Activated T-helper 1 cell treated with anti-CD3 and anti-CD28 coated beads, Interleukin-12 subunit alpha, Interleukin-12 subunit beta, Interleukin-2, Interleukin-4 antibody, amounts not matched to agents 30 ng/mL and 10 ng/mL and 1 ng/mL, durations not matched to agents 14 hours and 24 hours and 36 hours (primary cell): ENCODE measurements around the gene A3GALT2. TPM values are rescaled to one million over a fixed set of nuclear protein-coding genes. Genes with fewer than 3 reads are reported as not detected.

ENCODE experiments used
- DNase-seq: peaks from one replicate; pipeline ENCODE4 v3.0.0; 2021; ENCODE audit warnings: low spot score
- H3K27ac Mint-ChIP-seq: one replicate; pipeline ENCODE4 v1.8.0; 2021; ENCODE audit warnings: mild to moderate bottlenecking, mixed read lengths
- H3K27me3 Mint-ChIP-seq: one replicate; pipeline ENCODE4 v1.8.0; 2022; ENCODE audit warnings: mild to moderate bottlenecking, moderate library complexity, mixed read lengths; ENCODE audit not compliant: insufficient read depth
- H3K36me3 Mint-ChIP-seq: one replicate; pipeline ENCODE4 v1.8.0; 2021; ENCODE audit warnings: low read depth, mixed read lengths
- H3K4me1 Mint-ChIP-seq: one replicate; pipeline ENCODE4 v1.8.0; 2021; ENCODE audit warnings: low read depth, mixed read lengths
- H3K4me3 Mint-ChIP-seq: one replicate; pipeline ENCODE4 v1.8.0; 2021; ENCODE audit warnings: mild to moderate bottlenecking, moderate library complexity, mixed read lengths
- H3K9me3 Mint-ChIP-seq: one replicate; pipeline ENCODE4 v1.8.0; 2021; ENCODE audit warnings: mixed read lengths
- intact Hi-C: fragments of 100-400 bp; cut with micrococcal nuclease; formaldehyde crosslinking; loops from one replicate; pipeline ENCODE4 v1.15.1; 2024
- total RNA-seq: library from RNA; stranded (reverse); gene quantifications from 2 replicates; pipeline ENCODE4 v1.2.3, GENCODE V29; 2022

The A3GALT2 gene
- total RNA-seq, 1 donor from 2014 or later = not detected

- Mint-ChIP-seq H3K36me3 (peaks cover 17% of the 10 kb centered on the region), H3K27ac (no peak overlapping the region), H3K4me3 (no peak overlapping the region), H3K27me3 (no peaks in the 10 kb centered on the region), H3K9me3 (no peaks in the 10 kb centered on the region), H3K4me1 (peaks cover 19% of the 10 kb centered on the region)
- intact Hi-C loops = no loop called here
- no peak for DNase-seq
These were observed 16.5 kb upstream of the A3GALT2 start for GRCh38 chr1:33337441-33337840.

- H3K4me1 Mint-ChIP-seq = peaks cover 19% of the 10 kb centered on the region
- intact Hi-C loops = no loop called here
These were observed 15.7 kb upstream of the A3GALT2 start for GRCh38 chr1:33336580-33336979.

GRCh38 chr1:33335020-33335419, 14.1 kb upstream of the A3GALT2 start:
- Mint-ChIP-seq H3K4me3 (no peak overlapping the region), H3K9me3 (no peaks in the 10 kb centered on the region), H3K27me3 (no peaks in the 10 kb centered on the region), H3K4me1 (peaks cover 13% of the 10 kb centered on the region), H3K27ac (no peak overlapping the region), H3K36me3 (peaks cover 20% of the 10 kb centered on the region)
- intact Hi-C loops = no loop called here
- no peak for DNase-seq

More at GRCh38 chr1:33336580-33336979, 15.7 kb upstream of the A3GALT2 start:
- Mint-ChIP-seq H3K36me3 (peaks cover 21% of the 10 kb centered on the region), H3K4me3 (no peak overlapping the region), H3K9me3 (no peaks in the 10 kb centered on the region), H3K27ac (no peak overlapping the region), H3K27me3 (no peaks in the 10 kb centered on the region)
- no peak for DNase-seq

- no peak overlapping the region for H3K4me3 Mint-ChIP-seq
- no peaks in the 10 kb centered on the region for H3K27me3 Mint-ChIP-seq
- DNase-seq = no peak
- no peaks in the 10 kb centered on the region for H3K9me3 Mint-ChIP-seq
- intact Hi-C loops = no loop called here
- peaks cover 13% of the 10 kb centered on the region for H3K4me1 Mint-ChIP-seq
- H3K36me3 Mint-ChIP-seq = peaks cover 27% of the 10 kb centered on the region
- no peak overlapping the region for H3K27ac Mint-ChIP-seq
These were observed 13.2 kb upstream of the A3GALT2 start for GRCh38 chr1:33334081-33334552.

GRCh38 chr1:33332881-33333280, 12.0 kb upstream of the A3GALT2 start:
- H3K4me3 Mint-ChIP-seq = no peak overlapping the region
- intact Hi-C loops = no loop called here
- H3K27ac Mint-ChIP-seq = no peak overlapping the region
- peaks cover 10% of the 10 kb centered on the region for H3K4me1 Mint-ChIP-seq
- no peaks in the 10 kb centered on the region for H3K9me3 Mint-ChIP-seq
- no peaks in the 10 kb centered on the region for H3K27me3 Mint-ChIP-seq
- peaks cover 36% of the 10 kb centered on the region for H3K36me3 Mint-ChIP-seq
- DNase-seq = no peak

- no peaks in the 10 kb centered on the region for H3K27me3 Mint-ChIP-seq
- peaks cover 7% of the 10 kb centered on the region for H3K4me1 Mint-ChIP-seq
- H3K4me3 Mint-ChIP-seq = no peak overlapping the region
- peaks cover 36% of the 10 kb centered on the region for H3K36me3 Mint-ChIP-seq
- no peaks in the 10 kb centered on the region for H3K9me3 Mint-ChIP-seq
- intact Hi-C loops = no loop called here
- no peak for DNase-seq
- H3K27ac Mint-ChIP-seq = no peak overlapping the region
These were observed 11.5 kb upstream of the A3GALT2 start for GRCh38 chr1:33332357-33332789.

GRCh38 chr1:33331444-33332356, 10.8 kb upstream of the A3GALT2 start:
- no peaks in the 10 kb centered on the region for H3K27me3 Mint-ChIP-seq
- DNase-seq = no peak
- peaks cover 42% of the 10 kb centered on the region for H3K36me3 Mint-ChIP-seq
- peaks cover 7% of the 10 kb centered on the region for H3K4me1 Mint-ChIP-seq
- H3K27ac Mint-ChIP-seq = no peak overlapping the region
- intact Hi-C loops = no loop called here
- no peak overlapping the region for H3K4me3 Mint-ChIP-seq
- no peaks in the 10 kb centered on the region for H3K9me3 Mint-ChIP-seq

GRCh38 chr1:33330906-33331305, 10.0 kb upstream of the A3GALT2 start:
- Mint-ChIP-seq H3K9me3 (no peaks in the 10 kb centered on the region), H3K27me3 (no peaks in the 10 kb centered on the region), H3K27ac (no peak overlapping the region), H3K4me1 (peaks cover 7% of the 10 kb centered on the region), H3K4me3 (no peak overlapping the region), H3K36me3 (peaks cover 45% of the 10 kb centered on the region)
- intact Hi-C loops = no loop called here
- no peak for DNase-seq

GRCh38 chr1:33330361-33330890, 9.5 kb upstream of the A3GALT2 start:
- Mint-ChIP-seq H3K36me3 (peaks cover 50% of the 10 kb centered on the region), H3K4me3 (no peak overlapping the region), H3K27me3 (no peaks in the 10 kb centered on the region), H3K27ac (no peak overlapping the region), H3K9me3 (no peaks in the 10 kb centered on the region), H3K4me1 (peaks cover 7% of the 10 kb centered on the region)
- no peak for DNase-seq
- intact Hi-C loops = no loop called here

GRCh38 chr1:33329600-33330305, 8.9 kb upstream of the A3GALT2 start:
- Mint-ChIP-seq H3K4me1 (peaks cover under 1% of the 10 kb centered on the region), H3K27ac (no peak overlapping the region), H3K27me3 (no peaks in the 10 kb centered on the region), H3K9me3 (no peaks in the 10 kb centered on the region), H3K36me3 (peaks cover 54% of the 10 kb centered on the region), H3K4me3 (no peak overlapping the region)
- intact Hi-C loops = no loop called here
- no peak for DNase-seq

GRCh38 chr1:33328817-33329216, 7.9 kb upstream of the A3GALT2 start:
- DNase-seq = no peak
- intact Hi-C loops = no loop called here
- H3K9me3 Mint-ChIP-seq = no peaks in the 10 kb centered on the region
- no peak overlapping the region for H3K4me3 Mint-ChIP-seq
- no peaks in the 10 kb centered on the region for H3K4me1 Mint-ChIP-seq
- H3K27me3 Mint-ChIP-seq = no peaks in the 10 kb centered on the region
- H3K36me3 Mint-ChIP-seq = peaks cover 53% of the 10 kb centered on the region
- no peak overlapping the region for H3K27ac Mint-ChIP-seq

- Mint-ChIP-seq H3K36me3 (peaks cover 49% of the 10 kb centered on the region), H3K9me3 (no peaks in the 10 kb centered on the region), H3K4me1 (no peaks in the 10 kb centered on the region), H3K27ac (no peak overlapping the region), H3K4me3 (no peak overlapping the region), H3K27me3 (no peaks in the 10 kb centered on the region)
- no peak for DNase-seq
- intact Hi-C loops = no loop called here
These were observed 6.9 kb upstream of the A3GALT2 start for GRCh38 chr1:33327587-33328325.
